GM21381 (cell line): ENCODE results near the gene MICAL1.
A peak's percentile ranks its signal among the peaks of the same experiment; 100 is the strongest.

Experiments used
- ATAC-seq: cut with Tn5 transposase; IDR thresholded peaks from one replicate; pipeline ENCODE4 v1.9.1; 2021; ENCODE audit warnings: mild to moderate bottlenecking, moderate library complexity; ENCODE audit not compliant: unreplicated experiment

The MICAL1 gene, protein sequence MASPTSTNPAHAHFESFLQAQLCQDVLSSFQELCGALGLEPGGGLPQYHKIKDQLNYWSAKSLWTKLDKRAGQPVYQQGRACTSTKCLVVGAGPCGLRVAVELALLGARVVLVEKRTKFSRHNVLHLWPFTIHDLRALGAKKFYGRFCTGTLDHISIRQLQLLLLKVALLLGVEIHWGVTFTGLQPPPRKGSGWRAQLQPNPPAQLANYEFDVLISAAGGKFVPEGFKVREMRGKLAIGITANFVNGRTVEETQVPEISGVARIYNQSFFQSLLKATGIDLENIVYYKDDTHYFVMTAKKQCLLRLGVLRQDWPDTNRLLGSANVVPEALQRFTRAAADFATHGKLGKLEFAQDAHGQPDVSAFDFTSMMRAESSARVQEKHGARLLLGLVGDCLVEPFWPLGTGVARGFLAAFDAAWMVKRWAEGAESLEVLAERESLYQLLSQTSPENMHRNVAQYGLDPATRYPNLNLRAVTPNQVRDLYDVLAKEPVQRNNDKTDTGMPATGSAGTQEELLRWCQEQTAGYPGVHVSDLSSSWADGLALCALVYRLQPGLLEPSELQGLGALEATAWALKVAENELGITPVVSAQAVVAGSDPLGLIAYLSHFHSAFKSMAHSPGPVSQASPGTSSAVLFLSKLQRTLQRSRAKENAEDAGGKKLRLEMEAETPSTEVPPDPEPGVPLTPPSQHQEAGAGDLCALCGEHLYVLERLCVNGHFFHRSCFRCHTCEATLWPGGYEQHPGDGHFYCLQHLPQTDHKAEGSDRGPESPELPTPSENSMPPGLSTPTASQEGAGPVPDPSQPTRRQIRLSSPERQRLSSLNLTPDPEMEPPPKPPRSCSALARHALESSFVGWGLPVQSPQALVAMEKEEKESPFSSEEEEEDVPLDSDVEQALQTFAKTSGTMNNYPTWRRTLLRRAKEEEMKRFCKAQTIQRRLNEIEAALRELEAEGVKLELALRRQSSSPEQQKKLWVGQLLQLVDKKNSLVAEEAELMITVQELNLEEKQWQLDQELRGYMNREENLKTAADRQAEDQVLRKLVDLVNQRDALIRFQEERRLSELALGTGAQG

GRCh38 chr6:109455437-109456110 lies at the start of gene MICAL1:
Gene MICAL1 (minus strand): TSS chr6:109455772. CDS start chr6:109454196, 1,576 bp downstream.
- peak; percentile 51 for ATAC-seq

DNA sequence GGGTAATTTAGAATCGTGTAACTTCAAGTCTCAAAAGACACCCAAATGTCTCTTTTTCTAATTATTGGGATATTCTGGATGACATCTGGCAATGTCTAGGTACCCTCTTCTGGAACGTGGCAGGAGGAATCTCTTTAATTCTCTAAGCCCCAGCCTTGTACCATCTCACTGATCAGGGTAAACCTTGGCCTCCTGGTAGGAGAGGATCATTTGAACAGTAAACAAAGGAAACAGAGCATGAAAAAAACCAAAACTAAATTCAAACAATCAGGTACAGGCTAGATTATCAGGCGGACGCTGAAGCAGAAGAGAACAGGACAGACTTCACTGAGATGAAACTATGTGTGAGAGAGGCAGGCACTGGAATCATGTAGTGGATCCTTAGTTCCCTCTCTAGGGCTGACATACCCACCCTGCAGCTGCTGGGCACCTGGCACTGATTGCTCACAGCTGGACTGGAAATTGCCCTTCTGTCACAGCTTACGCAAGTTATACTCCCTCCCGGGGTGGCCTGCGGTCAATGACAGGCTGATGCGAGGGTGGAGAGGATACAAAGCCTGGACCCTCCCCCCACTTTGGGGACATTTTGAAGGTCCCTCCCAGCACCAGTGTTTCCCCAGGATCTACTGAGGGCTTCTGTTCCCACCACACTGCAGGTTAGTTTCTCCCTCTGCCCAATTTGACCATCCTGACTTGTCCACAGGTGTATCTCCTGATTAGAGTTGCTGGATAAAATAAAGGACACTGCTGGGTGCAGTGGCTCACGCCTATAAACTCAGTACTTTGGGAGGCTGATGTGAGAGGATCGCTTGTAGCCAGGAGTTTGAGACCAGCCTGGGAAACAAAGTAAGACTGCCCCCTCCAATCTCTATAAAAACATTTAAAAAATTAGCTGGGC lies 48.0 kb upstream of the MICAL1 start:
- no peak for ATAC-seq

GRCh38 chr6:109498936-109499335 lies 43.4 kb upstream of the MICAL1 start:
- no peak for ATAC-seq

GRCh38 chr6:109498052-109498451 lies 42.5 kb upstream of the MICAL1 start:
- no peak for ATAC-seq

- ATAC-seq, result no peak
These were observed 40.6 kb upstream of the MICAL1 start for GRCh38 chr6:109496036-109496772.

DNA sequence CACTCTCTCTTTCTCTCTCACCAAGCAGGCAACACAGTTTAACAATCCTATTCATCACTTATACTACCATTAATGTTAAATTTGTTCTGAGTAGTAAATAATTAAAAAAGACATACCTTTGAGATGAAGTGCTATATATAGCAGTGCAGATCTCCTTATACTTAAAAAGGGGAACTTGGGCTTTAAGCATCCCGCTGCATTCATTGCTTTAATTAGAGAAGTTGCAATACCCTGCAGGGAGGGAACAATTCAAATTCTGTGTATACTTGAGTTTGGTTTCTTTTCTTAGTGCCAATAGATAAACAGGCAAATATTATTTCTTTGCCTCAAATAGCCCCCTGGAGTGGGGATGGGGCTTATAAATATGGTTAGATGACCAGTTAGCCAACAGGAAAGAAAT lies 38.3 kb upstream of the MICAL1 start:
- ATAC-seq, result no peak

DNA sequence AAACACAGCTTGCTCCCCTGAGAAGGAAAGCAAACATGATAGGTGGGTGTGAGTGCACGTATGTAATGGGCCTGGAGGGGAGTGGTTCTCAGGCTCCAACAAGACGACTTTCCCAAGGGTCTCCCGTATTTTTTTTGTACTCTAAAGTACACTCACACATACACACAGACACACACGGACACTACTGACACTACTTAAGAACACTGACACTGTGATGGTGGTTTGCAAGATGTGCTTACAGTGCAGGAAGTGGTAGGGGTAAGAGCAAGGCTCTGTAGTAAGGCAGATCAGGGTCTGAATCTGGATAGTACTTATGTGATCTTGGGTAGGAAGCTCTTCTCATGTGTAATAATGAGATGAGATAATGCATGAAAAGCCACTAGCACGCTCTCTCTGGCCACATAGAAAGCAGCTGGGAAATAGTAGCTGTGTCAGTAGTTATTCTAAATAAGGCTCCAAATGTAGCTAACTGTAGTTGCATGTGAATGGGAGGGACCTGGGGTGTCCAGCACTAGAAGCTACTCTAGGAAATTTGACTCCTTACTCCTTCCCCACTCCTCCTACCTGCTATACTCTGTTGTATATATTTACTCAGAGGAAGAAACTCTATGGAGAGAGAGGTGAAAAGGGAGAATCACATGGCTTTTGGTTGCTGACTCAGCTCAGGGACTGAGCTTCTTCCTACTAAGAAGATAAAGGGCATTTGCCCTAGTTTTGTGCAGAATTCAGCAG lies 35.8 kb upstream of the MICAL1 start:
- no peak for ATAC-seq

DNA sequence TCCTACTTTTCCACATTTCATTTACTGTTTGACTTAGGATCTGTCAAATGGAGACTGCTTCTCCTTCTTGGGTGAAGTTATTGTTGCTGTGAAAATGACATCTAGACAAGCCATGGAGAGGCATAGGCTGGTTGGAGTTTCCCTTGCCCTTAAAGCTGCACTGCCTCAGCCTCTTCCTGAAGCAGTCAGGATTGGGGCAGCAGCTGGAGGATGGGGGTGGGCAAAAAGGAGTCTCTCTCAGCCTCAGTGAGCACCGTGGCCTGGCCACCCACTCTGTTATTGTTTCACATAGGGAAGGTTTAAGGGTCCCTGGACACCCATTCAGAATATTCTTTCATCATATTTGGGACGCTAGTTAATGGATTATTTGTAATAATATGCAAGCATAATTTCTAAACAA lies 35.1 kb upstream of the MICAL1 start:
- no peak for ATAC-seq

DNA sequence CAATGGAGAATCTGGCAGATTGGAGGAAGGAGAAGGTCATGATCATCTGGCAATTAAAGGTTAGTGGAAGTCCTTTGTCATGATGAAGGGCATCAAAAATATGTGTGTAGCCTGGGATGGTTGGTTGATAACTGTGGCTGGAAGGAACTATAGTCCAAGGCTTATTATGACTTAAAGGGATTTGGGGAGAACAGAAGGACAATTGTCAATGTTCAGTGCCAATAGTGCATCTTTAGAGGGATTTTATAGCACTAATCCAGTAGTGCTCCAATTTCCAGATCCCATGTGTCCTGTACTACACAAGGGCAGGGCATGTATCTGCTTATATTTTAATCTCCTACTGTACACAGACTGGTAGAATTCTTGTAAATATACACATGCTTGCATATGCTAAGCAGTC lies 32.4 kb upstream of the MICAL1 start:
- no peak for ATAC-seq

DNA sequence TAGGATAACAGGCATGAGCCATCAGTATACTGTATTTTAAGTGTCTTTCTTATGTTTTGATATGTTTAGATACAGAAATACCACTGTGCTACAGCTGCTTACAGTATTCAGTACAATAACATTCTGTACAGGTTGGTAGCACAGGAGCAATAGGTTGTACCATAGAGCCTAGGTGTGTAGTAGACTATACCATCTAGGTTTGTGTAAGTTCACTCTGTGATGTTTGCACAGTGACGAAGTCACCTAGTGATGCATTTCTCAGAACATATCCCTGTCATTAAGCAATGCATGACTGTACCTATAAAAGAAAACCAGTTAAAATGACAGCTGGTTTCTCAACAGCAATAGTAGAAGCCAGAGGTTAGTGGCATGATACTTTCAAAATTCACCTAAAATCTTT lies 30.5 kb upstream of the MICAL1 start:
- ATAC-seq, result no peak

DNA sequence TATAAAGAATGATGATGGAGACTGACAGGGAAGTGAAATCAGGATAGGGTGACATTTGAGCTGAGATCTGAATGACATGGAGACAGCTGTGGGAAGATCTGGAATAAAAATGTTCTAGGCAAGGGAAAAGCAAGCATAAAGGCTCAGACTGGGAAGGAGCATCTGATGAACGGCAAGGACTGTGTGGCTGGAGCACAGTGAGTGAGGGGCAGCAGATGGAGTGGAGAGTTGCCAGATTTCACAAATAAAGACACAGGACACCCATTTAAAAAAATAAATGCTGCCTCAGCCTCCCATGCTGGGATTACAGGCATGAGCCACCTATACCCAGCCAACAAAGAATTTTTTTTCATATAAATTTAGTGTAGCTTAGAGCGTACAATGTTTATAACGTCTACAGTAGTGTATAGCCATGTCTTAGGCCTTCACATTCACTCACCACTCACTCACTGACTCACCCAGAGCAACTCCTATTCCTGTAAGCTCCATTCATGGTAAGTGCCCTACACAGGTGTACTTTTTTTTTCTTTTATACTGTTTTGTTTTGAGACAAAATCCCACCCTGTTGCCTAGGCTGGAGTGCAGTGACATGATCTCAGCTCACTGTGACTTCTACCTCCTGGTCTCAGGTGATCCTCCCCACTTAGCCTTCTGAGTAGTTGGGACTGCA lies 29.8 kb upstream of the MICAL1 start:
- no peak for ATAC-seq

DNA sequence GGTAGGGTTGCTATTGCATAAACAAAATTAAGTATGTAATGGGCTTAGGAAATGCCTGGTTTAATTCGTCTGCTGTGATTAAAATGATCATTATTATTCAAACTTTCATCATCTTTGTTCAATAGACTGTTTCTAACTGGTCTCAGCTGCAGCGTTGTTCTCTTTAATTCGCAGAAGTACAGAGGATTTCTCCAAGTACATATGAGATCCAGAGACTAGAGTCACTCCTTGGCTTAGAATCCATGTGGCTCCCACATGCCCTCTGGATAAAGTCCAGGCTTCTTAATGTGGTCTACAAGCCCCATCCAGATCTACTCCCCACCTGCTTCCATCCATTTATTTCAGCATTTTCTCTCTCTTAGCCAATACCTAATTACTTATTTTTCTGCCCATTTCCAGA lies 28.6 kb upstream of the MICAL1 start:
- no peak for ATAC-seq

GRCh38 chr6:109483735-109484057 lies 28.1 kb upstream of the MICAL1 start:
- ATAC-seq, result no peak

- peak; percentile 88 for ATAC-seq
These were observed 27.5 kb upstream of the MICAL1 start, which contains the start of gene ZBTB24 for GRCh38 chr6:109482905-109483734. Gene ZBTB24 (minus strand): TSS chr6:109483219. CDS start chr6:109482026, 1,193 bp downstream.

- ATAC-seq, result no peak
These were observed 25.5 kb upstream of the MICAL1 start for GRCh38 chr6:109480993-109481480.

- no peak for ATAC-seq
These were observed 23.5 kb upstream of the MICAL1 start for GRCh38 chr6:109478841-109479624.
